K562 (cell line): ENCODE data around the gene FOXA3. TPM values are rescaled to one million over a fixed set of nuclear protein-coding genes. Genes with fewer than 3 reads are reported as not detected.

ENCODE experiments used
- ARID4B ChIP-seq: sonication (generic); formaldehyde crosslinking; IDR thresholded peaks from 2 replicates; pipeline ENCODE4 v1.8.0; 2022; ENCODE audit warnings: mild to moderate bottlenecking, missing genetic modification reagents
- ATF1 ChIP-seq, 2 experiments: fragments of 450-650 bp in 1 of 2; IDR thresholded peaks; 2 replicates each; pipeline ENCODE4 v1.6.1; 2016; ENCODE audit warnings: missing compliant biosample characterization in 1 of 2, missing genetic modification characterization in 1 of 2
- E2F3 ChIP-seq: fragments of 250-450 bp; sonication (Bioruptor Pico); IDR thresholded peaks from 2 replicates; pipeline ENCODE4 v1.4.0; 2020; ENCODE audit warnings: mild to moderate bottlenecking
- FOXA3 ChIP-seq, 2 experiments: fragments of 450-650 bp in 1 of 2; sonication (generic) in 1 of 2; formaldehyde crosslinking; IDR thresholded peaks in 1 of 2; conservative IDR thresholded peaks in 1 of 2; 2 replicates each; pipeline versions ENCODE4 v1.4.0 to v1.8.0; 2020 to 2022; ENCODE audit warnings: mild to moderate bottlenecking in 2 of 2, missing genetic modification reagents in 1 of 2
- HDAC2 ChIP-seq: fragments of 450-650 bp; IDR thresholded peaks from 2 replicates; pipeline ENCODE4 v1.6.1; 2016; ENCODE audit warnings: mild to moderate bottlenecking
- HDAC8 ChIP-seq: fragments of 450-650 bp; IDR thresholded peaks from 2 replicates; pipeline ENCODE4 v1.6.1; 2016; ENCODE audit warnings: mild to moderate bottlenecking, missing genetic modification characterization, moderate library complexity, missing compliant biosample characterization
- HINFP ChIP-seq: fragments of 450-650 bp; conservative IDR thresholded peaks from 2 replicates; pipeline ENCODE4 v1.6.1; 2016; ENCODE audit warnings: missing genetic modification characterization, low read depth, mild to moderate bottlenecking, control low read depth, missing compliant biosample characterization
- KDM1A ChIP-seq, 2 experiments: fragments of 450-650 bp; IDR thresholded peaks; 2 replicates each; pipeline ENCODE4 v1.6.1; 2016; ENCODE audit warnings: mild to moderate bottlenecking in 2 of 2
- KDM5B ChIP-seq: fragments of 200-600 bp; sonication (generic); IDR thresholded peaks from 2 replicates; pipeline ENCODE4 v1.6.1; 2012; ENCODE audit warnings: low read depth, mild to moderate bottlenecking, moderate library complexity, low read length, control low read depth, inconsistent platforms; ENCODE audit not compliant: insufficient replicate concordance
- MCM3 ChIP-seq: fragments of 450-650 bp; IDR thresholded peaks from 2 replicates; pipeline ENCODE4 v1.6.1; 2016
- MCM5 ChIP-seq: fragments of 450-650 bp; IDR thresholded peaks from 2 replicates; pipeline ENCODE4 v1.6.1; 2016; ENCODE audit warnings: low read depth
- MCM7 ChIP-seq, 2 experiments: fragments of 450-650 bp; IDR thresholded peaks; 2 replicates each; pipeline ENCODE4 v1.6.1; 2016 to 2018
- NFYB ChIP-seq: IDR thresholded peaks from 2 replicates; pipeline ENCODE4 v1.6.1; 2011; ENCODE audit warnings: mild to moderate bottlenecking, moderate library complexity; ENCODE audit not compliant: insufficient read length; ENCODE audit errors: extremely low read depth
- PRPF4 ChIP-seq: fragments of 200-400 bp; formaldehyde crosslinking; IDR thresholded peaks from one replicate; pipeline ENCODE4 v1.6.1; 2017; ENCODE audit warnings: low read length, low read depth, mild to moderate bottlenecking; ENCODE audit not compliant: insufficient read depth, poor library complexity, severe bottlenecking
- PYGO2 ChIP-seq: fragments of 450-650 bp; IDR thresholded peaks from 2 replicates; pipeline ENCODE4 v1.6.1; 2016; ENCODE audit warnings: mild to moderate bottlenecking, missing genetic modification characterization, moderate library complexity, missing compliant biosample characterization
- RAD51 ChIP-seq: fragments of 450-650 bp; IDR thresholded peaks from 2 replicates; pipeline ENCODE4 v1.7.1; 2016; ENCODE audit warnings: low read depth, mild to moderate bottlenecking, borderline replicate concordance
- RUNX1 ChIP-seq: sonication (generic); IDR thresholded peaks from 2 replicates; pipeline ENCODE4 v1.6.1; 2016; ENCODE audit warnings: antibody characterized with exemption, low read depth
- SIN3B ChIP-seq: fragments of 450-650 bp; IDR thresholded peaks from 2 replicates; pipeline ENCODE4 v1.6.1; 2017; ENCODE audit warnings: low read depth, mild to moderate bottlenecking, moderate library complexity
- SLC30A9 ChIP-seq: fragments of 250-450 bp; sonication (Bioruptor Pico); IDR thresholded peaks from 2 replicates; pipeline ENCODE4 v1.8.0; 2022; ENCODE audit warnings: mild to moderate bottlenecking, moderate library complexity
- U2AF1 ChIP-seq: fragments of 200-400 bp; formaldehyde crosslinking; optimal IDR thresholded peaks from 2 replicates; pipeline ENCODE3; 2017; ENCODE audit warnings: mild to moderate bottlenecking, low read depth, low read length, moderate library complexity
- ZNF239 ChIP-seq: fragments of 250-450 bp; sonication (Bioruptor Pico); IDR thresholded peaks from 2 replicates; pipeline ENCODE4 v1.4.0; 2020; ENCODE audit warnings: mild to moderate bottlenecking
- ZNF3 ChIP-seq: fragments of 250-450 bp; sonication (Bioruptor Pico); IDR thresholded peaks from 2 replicates; pipeline ENCODE4 v1.5.0; 2021; ENCODE audit warnings: mild to moderate bottlenecking, moderate library complexity
- ZNF444 ChIP-seq: fragments of 250-450 bp; sonication (Bioruptor Pico); IDR thresholded peaks from 2 replicates; pipeline ENCODE4 v1.4.0; 2020; ENCODE audit warnings: mild to moderate bottlenecking, moderate library complexity
- polyA plus RNA-seq, 8 experiments: library from polyadenylated mRNA; depleted of rRNA in 4 of 8; stranded (reverse) in 5 of 8; unstranded in 3 of 8; fragments of >200 nt; fragmentation: Nextera tagmentation in 2 of 8; fragmentation: Illumina TruSeq in 1 of 8; extraction: Ambion mirVana in 2 of 8; extraction: Trizol in 1 of 8; gene quantifications; 2 replicates each; pipeline versions ENCODE4 v1.2.1 to v1.2.3, GENCODE V29; 2011 to 2014; ENCODE audit warnings: inconsistent platforms in 1 of 8, missing spikeins in 1 of 8
- total RNA-seq, 7 experiments: library from RNA; depleted of rRNA in 6 of 7; stranded (reverse); fragments of >200 nt in 6 of 7; fragmentation: Illumina TruSeq in 2 of 7; extraction: Trizol in 2 of 7; gene quantifications; 2 replicates each; pipeline versions ENCODE4 v1.2.1 to v1.2.3, GENCODE V29; 2011 to 2021; ENCODE audit warnings: low replicate concordance in 1 of 7

FOXA3 gene
- total and polyA plus RNA-seq, 9 of the 15 experiments (the other 6 are each of a cell fraction or from before 2014, with no cell fraction given), result 1.3 to 15.5 (median 4.7) TPM

- peak; percentile 93 to 98 for TF ChIP-seq KDM1A (IDR thresholded peaks at IDR 0.05)
- no peak for TF ChIP-seq SLC30A9 (CRISPR knock-in tag)
- TF ChIP-seq HINFP (tag), result no peak
- no peak for TF ChIP-seq MCM3
- TF ChIP-seq RUNX1, result no peak
- TF ChIP-seq KDM5B, result peak; percentile 36
- TF ChIP-seq HDAC8, result no peak
- no peak for TF ChIP-seq NFYB
- TF ChIP-seq ZNF3, result no peak
- 0 out of 2 replicates have a peak, but pooled peaks have one; percentile 13 for TF ChIP-seq SIN3B
- TF ChIP-seq ZNF444 (CRISPR knock-in tag), result 0 out of 2 replicates have a peak, but pooled peaks have one; percentile 7
- no peak for TF ChIP-seq ZNF239 (CRISPR knock-in tag)
- peak; percentile 53; the same call in 1 of the 2 replicates for TF ChIP-seq RAD51
- TF ChIP-seq FOXA3 (CRISPR knock-in tag; conservative IDR thresholded peaks at IDR 0.05 in 1 of 2, IDR thresholded peaks at IDR 0.05 in 1 of 2), result no peak; a peak in 1 of 4 replicates
- no peak for TF ChIP-seq E2F3
- no peak for TF ChIP-seq U2AF1
- TF ChIP-seq ATF1 (CRISPR knock-in tag; IDR thresholded peaks at IDR 0.05), result 0 out of 2 replicates have a peak, but pooled peaks have one; percentile 8
- peak; percentile 79 for TF ChIP-seq ATF1 (tag; IDR thresholded peaks at IDR 0.05)
- no peak for TF ChIP-seq PYGO2
- no peak for TF ChIP-seq PRPF4
- 0 out of 2 replicates have a peak, but pooled peaks have one; percentile 58 for TF ChIP-seq ARID4B (CRISPR knock-in tag)
- TF ChIP-seq MCM7 (IDR thresholded peaks at IDR 0.05), result no peak
- peak; percentile 96 for TF ChIP-seq HDAC2
- no peak for TF ChIP-seq MCM5
Observed at GRCh38 chr19:45882652-45883585, 18.8 kb downstream of the FOXA3 start (continued).
